GM19035 (cell line): ENCODE measurements around the gene NTN5.
"Not testable (repeated sequence)": the region's sequence is repeated elsewhere in the genome, so short reads cannot be mapped to it uniquely, and the experiment has no call there.

Source experiments
- ATAC-seq: cut with Tn5 transposase; IDR thresholded peaks from one replicate; pipeline ENCODE4 v1.9.1; 2021; ENCODE audit not compliant: unreplicated experiment

NTN5 gene

GRCh38 chr19:48670699-48671445 is 1.9 kb downstream of the NTN5 start:
- no peak for ATAC-seq

DNA sequence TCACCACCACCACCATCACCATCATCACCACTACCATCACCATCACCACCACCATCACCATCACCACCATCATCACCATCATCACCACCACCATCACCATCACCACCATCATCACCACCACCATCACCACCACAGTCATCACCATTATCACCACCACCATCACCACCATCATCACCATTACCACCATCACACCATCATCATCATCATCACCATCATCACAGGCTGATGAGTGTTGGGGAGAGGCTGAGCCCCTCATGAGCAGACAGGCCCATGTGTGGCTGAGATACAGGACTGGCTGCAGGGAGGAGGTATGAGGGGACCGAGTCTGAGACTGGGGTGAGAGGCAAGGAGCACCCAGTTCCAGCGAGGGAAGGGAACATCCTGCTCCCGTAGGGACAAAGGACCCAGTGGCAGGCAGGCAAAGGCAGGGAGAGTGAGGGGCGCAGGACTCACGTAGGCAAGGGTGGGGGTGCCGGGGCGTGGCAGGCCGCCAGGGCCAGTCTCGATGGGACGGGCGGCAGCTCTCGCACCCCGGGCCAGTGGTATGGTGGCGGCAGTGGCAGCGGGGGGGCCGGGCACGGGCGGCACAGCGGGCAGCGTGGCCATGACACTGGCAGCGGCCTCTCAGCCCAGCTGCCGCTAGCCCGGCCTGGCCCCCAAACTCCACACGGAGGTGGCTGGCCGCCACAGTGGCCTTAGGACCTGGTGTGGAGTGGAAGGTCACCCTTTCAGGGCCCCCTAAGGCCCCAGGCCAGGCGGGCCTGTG is 2.7 kb downstream of the NTN5 start:
- no peak for ATAC-seq

DNA sequence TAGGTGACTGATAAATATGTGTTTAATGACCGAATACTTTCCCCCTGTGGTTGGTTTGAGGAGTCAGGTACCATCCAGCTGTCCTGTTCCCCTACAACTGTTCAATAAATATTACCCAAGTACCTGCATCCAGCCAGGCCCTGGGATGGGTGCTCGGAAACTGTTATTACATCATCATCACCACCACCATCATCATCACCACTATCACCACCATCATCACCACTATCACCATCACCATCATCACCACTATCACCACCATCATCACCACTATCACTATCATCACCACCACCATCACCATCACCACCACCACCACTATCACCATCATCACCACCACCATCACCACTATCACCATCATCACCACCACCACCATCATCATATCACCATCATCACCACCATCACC is 4.1 kb downstream of the NTN5 start:
- ATAC-seq, result no peak

GRCh38 chr19:48668332-48668731 is 4.5 kb downstream of the NTN5 start:
- no peak for ATAC-seq

GRCh38 chr19:48665786-48666185 is 7.0 kb downstream of the NTN5 start:
- ATAC-seq, result no peak

GRCh38 chr19:48664476-48664875 is 8.3 kb downstream of the NTN5 start:
- no peak for ATAC-seq

GRCh38 chr19:48663667-48664066 is 9.2 kb downstream of the NTN5 start:
- ATAC-seq, result no peak

DNA sequence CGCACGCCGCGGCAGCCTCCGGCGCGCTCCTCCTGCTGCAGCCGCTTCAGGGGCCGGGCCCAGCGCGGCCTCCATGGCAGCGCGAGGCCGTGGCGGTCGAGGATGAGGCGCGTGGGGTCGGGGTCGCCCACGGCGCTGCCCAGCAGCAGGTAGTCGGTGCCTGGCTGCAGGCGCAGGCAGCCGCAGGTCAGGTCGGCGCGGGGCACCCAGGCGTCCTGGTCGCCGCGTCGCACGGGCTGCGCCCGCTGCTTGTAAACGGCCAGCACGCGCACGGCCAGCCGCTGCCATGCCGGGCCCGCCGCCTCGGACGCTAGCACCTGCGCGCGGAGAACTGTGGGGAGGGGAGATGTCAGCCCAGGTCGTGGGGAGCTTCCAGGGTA is 11.1 kb downstream of the NTN5 start:
- no peak for ATAC-seq

- peak; percentile 89 for ATAC-seq
Measured at GRCh38 chr19:48660852-48661710, 11.7 kb downstream of the NTN5 start.

GRCh38 chr19:48659768-48660167 is 13.0 kb downstream of the NTN5 start:
- no peak for ATAC-seq

DNA sequence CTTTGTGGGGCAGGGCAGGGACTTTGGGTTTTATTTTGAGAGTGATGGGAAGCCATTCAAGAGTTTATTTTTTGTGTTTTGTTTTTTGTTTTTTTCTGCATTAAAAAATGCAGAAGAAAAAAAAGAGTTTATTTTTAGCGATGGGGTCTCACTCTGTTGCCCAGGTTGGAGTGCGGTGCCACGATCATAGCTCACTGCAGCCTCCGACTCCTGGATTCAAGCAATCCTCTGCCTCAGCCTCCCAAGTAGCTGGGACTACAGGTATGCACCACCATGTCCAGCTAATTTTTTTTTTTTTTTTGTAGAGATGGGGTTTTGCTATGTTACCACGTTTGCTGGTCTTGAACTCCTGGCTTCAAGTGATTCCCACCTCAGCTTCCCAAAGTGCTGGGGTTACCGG is 14.3 kb downstream of the NTN5 start:
- no peak for ATAC-seq

DNA sequence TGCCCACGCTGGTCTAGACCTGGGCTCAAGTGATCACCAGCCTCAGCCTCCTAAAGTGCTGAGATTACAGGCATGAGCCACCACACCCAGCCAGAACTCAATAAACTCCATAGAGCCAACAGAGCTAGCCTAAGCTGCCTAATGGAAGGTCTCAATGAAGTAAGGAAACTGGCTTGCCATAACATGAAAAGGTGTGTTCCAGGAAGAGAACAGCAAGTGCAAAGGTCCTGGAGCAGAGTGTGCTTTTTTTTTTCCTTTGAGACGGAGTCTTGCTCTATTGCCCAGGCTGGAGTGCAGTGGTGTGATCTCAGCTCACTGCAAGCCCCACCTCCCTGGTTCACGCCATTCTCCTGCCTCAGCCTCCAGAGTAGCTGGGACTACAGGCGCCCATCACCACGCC is 15.0 kb downstream of the NTN5 start:
- ATAC-seq, result not testable (repeated sequence)

GRCh38 chr19:48656840-48657474 is 15.9 kb downstream of the NTN5 start:
- ATAC-seq, result no peak

- no peak for ATAC-seq
Measured at GRCh38 chr19:48654299-48655059, 18.3 kb downstream of the NTN5 start.

- no peak for ATAC-seq
Measured at GRCh38 chr19:48651683-48652048, 21.2 kb downstream of the NTN5 start.

DNA sequence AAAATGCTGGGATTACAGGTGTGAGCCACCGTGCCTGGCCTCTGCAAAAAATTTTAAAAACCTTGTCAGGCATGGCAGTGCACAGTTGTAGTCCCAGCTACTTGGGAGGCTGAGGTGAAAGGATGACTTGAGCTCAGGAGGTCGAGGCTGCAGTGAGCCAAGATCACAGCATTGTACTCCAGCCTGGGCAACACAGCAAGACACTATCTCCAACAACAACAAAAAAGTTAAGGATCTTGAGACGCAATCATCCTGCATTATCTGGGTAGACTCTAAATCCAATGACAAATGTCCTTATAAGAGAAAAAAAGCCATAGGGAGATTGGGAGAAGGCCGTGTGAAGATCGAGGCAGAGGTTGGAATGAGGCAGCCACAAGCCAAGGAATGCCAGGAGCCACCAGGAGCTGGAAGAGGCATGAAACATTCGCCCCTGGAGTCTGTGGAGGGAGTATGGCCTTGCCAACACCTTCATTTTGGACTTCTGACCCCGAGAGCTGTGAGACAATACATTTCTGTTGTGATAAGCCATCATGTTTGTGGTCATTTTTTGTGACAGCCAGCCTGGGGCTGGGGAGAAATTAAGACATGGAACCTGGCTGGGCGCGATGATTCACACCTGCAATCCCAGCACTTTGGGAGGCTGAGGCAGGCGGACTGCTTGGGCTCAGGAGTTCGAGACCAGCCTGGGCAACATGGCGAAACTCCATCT is 21.7 kb downstream of the NTN5 start:
- no peak for ATAC-seq

GRCh38 chr19:48648134-48648533 is 24.7 kb downstream of the NTN5 start:
- ATAC-seq, result no peak

GRCh38 chr19:48646722-48647216 is 26.0 kb downstream of the NTN5 start:
- ATAC-seq, result no peak

- ATAC-seq, result peak; percentile 74
Measured at GRCh38 chr19:48646001-48646721, 26.7 kb downstream of the NTN5 start, which contains the start of gene CA11. Gene CA11 (minus strand): TSS chr19:48646187. CDS start chr19:48645632, 555 bp downstream.
